SK-N-SH treated with all-trans-retinoic acid at 6 μM for 48 hours (cell line): ENCODE results near the gene TEX44.
A peak's percentile ranks its signal among the peaks of the same experiment; 100 is the strongest.

Experiments used
- ATAC-seq: fragments of 200-7000 bp; cut with Tn5 transposase; 3 replicates; pipeline ENCODE4 v1.9.1; 2020; ENCODE audit warnings: mild to moderate bottlenecking, moderate library complexity
- ARNTL ChIP-seq: fragments of 450-650 bp; formaldehyde crosslinking; IDR thresholded peaks from 2 replicates; pipeline ENCODE4 v1.5.0; 2020; ENCODE audit warnings: low read depth, mild to moderate bottlenecking, moderate library complexity, borderline replicate concordance
- CREB5 ChIP-seq: fragments of 250-450 bp; sonication (Bioruptor Pico); IDR thresholded peaks from 2 replicates; pipeline ENCODE4 v1.5.1; 2020; ENCODE audit warnings: low read depth, mild to moderate bottlenecking, moderate library complexity
- CSDC2 ChIP-seq: fragments of 250-450 bp; sonication (Bioruptor Pico); IDR thresholded peaks from 2 replicates; pipeline ENCODE4 v1.5.0; 2020; ENCODE audit warnings: mild to moderate bottlenecking, moderate library complexity
- GLIS3 ChIP-seq: fragments of 250-450 bp; sonication (Bioruptor Pico); IDR thresholded peaks from 2 replicates; pipeline ENCODE4 v1.5.0; 2020; ENCODE audit warnings: mild to moderate bottlenecking, moderate library complexity
- ISL1 ChIP-seq: fragments of 250-450 bp; sonication (Bioruptor Pico); IDR thresholded peaks from 2 replicates; pipeline ENCODE4 v2.1.2; 2022; ENCODE audit warnings: mild to moderate bottlenecking, moderate library complexity
- OSR1 ChIP-seq: fragments of 250-450 bp; sonication (Bioruptor Pico); IDR thresholded peaks from 2 replicates; pipeline ENCODE4 v1.8.0; 2022; ENCODE audit warnings: moderate library complexity, mild to moderate bottlenecking, inconsistent platforms
- PATZ1 ChIP-seq: fragments of 250-450 bp; sonication (Bioruptor Pico); IDR thresholded peaks from 2 replicates; pipeline ENCODE4 v1.8.0; 2020; ENCODE audit warnings: mild to moderate bottlenecking, moderate library complexity, borderline replicate concordance
- PPARA ChIP-seq: fragments of 250-450 bp; sonication (Bioruptor Pico); IDR thresholded peaks from 2 replicates; pipeline ENCODE4 v1.5.0; 2020; ENCODE audit warnings: mild to moderate bottlenecking, borderline replicate concordance
- TCF4 ChIP-seq: fragments of 250-450 bp; sonication (Bioruptor Pico); IDR thresholded peaks from 2 replicates; pipeline ENCODE4 v1.8.0; 2021; ENCODE audit warnings: mild to moderate bottlenecking, moderate library complexity, borderline replicate concordance
- TOX ChIP-seq: fragments of 250-450 bp; sonication (Bioruptor Pico); IDR thresholded peaks from 2 replicates; pipeline ENCODE4 v1.8.0; 2021; ENCODE audit warnings: mild to moderate bottlenecking, moderate library complexity, borderline replicate concordance
- TSHZ2 ChIP-seq: fragments of 250-450 bp; sonication (Bioruptor Pico); IDR thresholded peaks from 2 replicates; pipeline ENCODE4 v1.5.0; 2020; ENCODE audit warnings: mild to moderate bottlenecking, moderate library complexity
- ZC3H10 ChIP-seq: fragments of 250-450 bp; sonication (Bioruptor Pico); IDR thresholded peaks from 2 replicates; pipeline ENCODE4 v1.5.1; 2021; ENCODE audit warnings: mild to moderate bottlenecking, moderate library complexity
- ZFP3 ChIP-seq: fragments of 250-450 bp; sonication (Bioruptor Pico); IDR thresholded peaks from 2 replicates; pipeline ENCODE4 v1.5.0; 2020; ENCODE audit warnings: mild to moderate bottlenecking, moderate library complexity
- ZFP30 ChIP-seq: fragments of 450-650 bp; formaldehyde crosslinking; IDR thresholded peaks from 2 replicates; pipeline ENCODE4 v1.5.0; 2022; ENCODE audit warnings: mild to moderate bottlenecking, moderate library complexity
- TF ChIP-seq, protein P1 (sequence below): fragments of 250-450 bp; sonication (Bioruptor Pico); IDR thresholded peaks from 2 replicates; pipeline ENCODE4 v1.8.0; 2021; ENCODE audit warnings: low read depth, mild to moderate bottlenecking, moderate library complexity, borderline replicate concordance
- TF ChIP-seq, protein P2 (sequence below): fragments of 250-450 bp; sonication (Bioruptor Pico); IDR thresholded peaks from 2 replicates; pipeline ENCODE4 v1.5.1; 2021; ENCODE audit warnings: mild to moderate bottlenecking, moderate library complexity

The TEX44 gene

GRCh38 chr2:231601356-231602229, 8.9 kb downstream of the TEX44 start:
- TF ChIP-seq CREB5 (CRISPR knock-in tag) (no peak), TOX (CRISPR knock-in tag) (no peak), ARNTL (no peak), TSHZ2 (CRISPR knock-in tag) (no peak), ISL1 (CRISPR knock-in tag) (no peak), PPARA (no peak), GLIS3 (CRISPR knock-in tag) (no peak), ZC3H10 (CRISPR knock-in tag) (no peak)
- ATAC-seq, result peak; percentile 70

GRCh38 chr2:231602859-231603467, 10.3 kb downstream of the TEX44 start:
- TF ChIP-seq OSR1, result no peak
- no peak for TF ChIP-seq PATZ1 (CRISPR knock-in tag)
- TF ChIP-seq TCF4 (CRISPR knock-in tag), result no peak
- no peak for TF ChIP-seq ZFP30
- TF ChIP-seq TSHZ2 (CRISPR knock-in tag), result no peak
- no peak for TF ChIP-seq ZC3H10 (CRISPR knock-in tag)
- TF ChIP-seq, protein P1, sequence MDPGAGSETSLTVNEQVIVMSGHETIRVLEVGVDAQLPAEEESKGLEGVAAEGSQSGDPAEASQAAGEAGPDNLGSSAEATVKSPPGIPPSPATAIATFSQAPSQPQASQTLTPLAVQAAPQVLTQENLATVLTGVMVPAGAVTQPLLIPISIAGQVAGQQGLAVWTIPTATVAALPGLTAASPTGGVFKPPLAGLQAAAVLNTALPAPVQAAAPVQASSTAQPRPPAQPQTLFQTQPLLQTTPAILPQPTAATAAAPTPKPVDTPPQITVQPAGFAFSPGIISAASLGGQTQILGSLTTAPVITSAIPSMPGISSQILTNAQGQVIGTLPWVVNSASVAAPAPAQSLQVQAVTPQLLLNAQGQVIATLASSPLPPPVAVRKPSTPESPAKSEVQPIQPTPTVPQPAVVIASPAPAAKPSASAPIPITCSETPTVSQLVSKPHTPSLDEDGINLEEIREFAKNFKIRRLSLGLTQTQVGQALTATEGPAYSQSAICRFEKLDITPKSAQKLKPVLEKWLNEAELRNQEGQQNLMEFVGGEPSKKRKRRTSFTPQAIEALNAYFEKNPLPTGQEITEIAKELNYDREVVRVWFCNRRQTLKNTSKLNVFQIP (CRISPR knock-in tag), result no peak
- TF ChIP-seq ARNTL, result no peak
- TF ChIP-seq ISL1 (CRISPR knock-in tag), result no peak
- TF ChIP-seq, protein P2, sequence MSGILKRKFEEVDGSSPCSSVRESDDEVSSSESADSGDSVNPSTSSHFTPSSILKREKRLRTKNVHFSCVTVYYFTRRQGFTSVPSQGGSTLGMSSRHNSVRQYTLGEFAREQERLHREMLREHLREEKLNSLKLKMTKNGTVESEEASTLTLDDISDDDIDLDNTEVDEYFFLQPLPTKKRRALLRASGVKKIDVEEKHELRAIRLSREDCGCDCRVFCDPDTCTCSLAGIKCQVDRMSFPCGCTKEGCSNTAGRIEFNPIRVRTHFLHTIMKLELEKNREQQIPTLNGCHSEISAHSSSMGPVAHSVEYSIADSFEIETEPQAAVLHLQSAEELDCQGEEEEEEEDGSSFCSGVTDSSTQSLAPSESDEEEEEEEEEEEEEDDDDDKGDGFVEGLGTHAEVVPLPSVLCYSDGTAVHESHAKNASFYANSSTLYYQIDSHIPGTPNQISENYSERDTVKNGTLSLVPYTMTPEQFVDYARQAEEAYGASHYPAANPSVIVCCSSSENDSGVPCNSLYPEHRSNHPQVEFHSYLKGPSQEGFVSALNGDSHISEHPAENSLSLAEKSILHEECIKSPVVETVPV (CRISPR knock-in tag), result no peak
- TF ChIP-seq GLIS3 (CRISPR knock-in tag), result no peak
- no peak for TF ChIP-seq CSDC2 (CRISPR knock-in tag)
- TF ChIP-seq TOX (CRISPR knock-in tag), result no peak
- no peak for TF ChIP-seq ZFP3 (CRISPR knock-in tag)
- TF ChIP-seq CREB5 (CRISPR knock-in tag), result no peak
- TF ChIP-seq, all 23 proteins: peak for 0
- no peak for ATAC-seq
